RWPE1 (cell line): ENCODE data around the gene NTM.

Experiments
- CTCF ChIA-PET: fragments of 350-600 bp; sonication (Branson Sonifier 250); formaldehyde crosslinking; extraction: SDS; loops from one replicate; lab custom pipeline; 2021; lab: Yijun Ruan, JAX
- POLR2A ChIA-PET: fragments of 400-600 bp; formaldehyde crosslinking; extraction: SDS; loops from one replicate; lab custom pipeline; 2020; ENCODE audit warnings: antibody characterized with exemption; ENCODE audit not compliant: low non-redundant PET; lab: Yijun Ruan, JAX
- DNase-seq: peaks from one replicate; pipeline ENCODE4 v3.0.0; 2012; ENCODE audit warnings: low spot score
- H3K27ac ChIP-seq: fragments of 450-650 bp; 2 replicates; pipeline ENCODE4 v1.5.1; 2017
- TF ChIP-seq, protein P1 (sequence below): fragments of 450-650 bp; conservative IDR thresholded peaks from 2 replicates; pipeline ENCODE4 v1.5.1; 2017; ENCODE audit warnings: low read depth, mild to moderate bottlenecking

Gene NTM

DNA sequence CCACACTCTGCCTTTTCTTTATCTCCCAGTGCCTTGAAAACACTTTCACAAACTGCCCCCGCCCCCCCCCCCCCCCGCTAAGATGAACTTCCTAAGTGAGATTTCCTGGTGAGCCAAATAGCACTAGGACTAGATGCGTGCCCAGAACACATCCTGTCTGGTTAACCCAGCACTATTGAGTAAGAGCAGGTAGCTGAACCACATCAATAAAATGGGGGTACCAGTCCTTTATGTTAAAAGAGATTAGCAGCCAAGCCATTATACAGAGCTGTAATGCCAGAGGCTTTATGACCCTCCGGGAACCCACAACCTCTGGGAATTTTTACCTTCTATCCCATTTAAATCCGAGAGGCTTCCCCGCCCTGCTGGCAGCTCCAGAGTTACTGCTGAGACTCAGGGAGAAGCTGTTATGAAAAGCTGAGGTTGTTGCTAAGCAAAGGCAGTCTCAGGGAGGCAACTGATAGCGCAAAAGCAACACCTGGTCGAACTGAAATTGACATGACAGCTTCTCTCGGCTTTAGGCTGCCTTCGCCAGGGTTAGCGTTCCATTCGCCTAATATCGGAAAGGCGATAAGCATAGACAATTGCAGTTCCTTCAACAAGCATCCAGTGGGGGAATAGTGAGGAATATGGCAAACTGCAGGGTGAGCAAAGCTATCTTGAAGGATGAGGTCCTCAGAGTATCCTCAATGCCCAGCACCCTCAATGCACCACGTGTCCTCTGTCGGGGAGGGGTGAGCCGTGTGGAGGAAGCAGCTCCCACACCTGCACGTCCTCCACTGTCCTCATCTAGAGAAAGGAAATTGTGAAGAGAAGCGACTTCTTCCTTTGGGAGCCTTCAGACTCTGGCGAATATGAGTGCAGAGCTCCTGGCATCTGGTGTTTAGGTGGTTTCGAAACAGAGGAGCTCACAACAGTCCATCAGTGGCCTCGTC is 977.0 kb downstream of the NTM start:
- CTCF ChIA-PET, result no interaction called here
- POLR2A ChIA-PET, result no interaction called here
- TF ChIP-seq, protein P1, sequence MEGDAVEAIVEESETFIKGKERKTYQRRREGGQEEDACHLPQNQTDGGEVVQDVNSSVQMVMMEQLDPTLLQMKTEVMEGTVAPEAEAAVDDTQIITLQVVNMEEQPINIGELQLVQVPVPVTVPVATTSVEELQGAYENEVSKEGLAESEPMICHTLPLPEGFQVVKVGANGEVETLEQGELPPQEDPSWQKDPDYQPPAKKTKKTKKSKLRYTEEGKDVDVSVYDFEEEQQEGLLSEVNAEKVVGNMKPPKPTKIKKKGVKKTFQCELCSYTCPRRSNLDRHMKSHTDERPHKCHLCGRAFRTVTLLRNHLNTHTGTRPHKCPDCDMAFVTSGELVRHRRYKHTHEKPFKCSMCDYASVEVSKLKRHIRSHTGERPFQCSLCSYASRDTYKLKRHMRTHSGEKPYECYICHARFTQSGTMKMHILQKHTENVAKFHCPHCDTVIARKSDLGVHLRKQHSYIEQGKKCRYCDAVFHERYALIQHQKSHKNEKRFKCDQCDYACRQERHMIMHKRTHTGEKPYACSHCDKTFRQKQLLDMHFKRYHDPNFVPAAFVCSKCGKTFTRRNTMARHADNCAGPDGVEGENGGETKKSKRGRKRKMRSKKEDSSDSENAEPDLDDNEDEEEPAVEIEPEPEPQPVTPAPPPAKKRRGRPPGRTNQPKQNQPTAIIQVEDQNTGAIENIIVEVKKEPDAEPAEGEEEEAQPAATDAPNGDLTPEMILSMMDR, result no peak
- no peak overlapping the region for H3K27ac ChIP-seq
- DNase-seq, result no peak

DNA sequence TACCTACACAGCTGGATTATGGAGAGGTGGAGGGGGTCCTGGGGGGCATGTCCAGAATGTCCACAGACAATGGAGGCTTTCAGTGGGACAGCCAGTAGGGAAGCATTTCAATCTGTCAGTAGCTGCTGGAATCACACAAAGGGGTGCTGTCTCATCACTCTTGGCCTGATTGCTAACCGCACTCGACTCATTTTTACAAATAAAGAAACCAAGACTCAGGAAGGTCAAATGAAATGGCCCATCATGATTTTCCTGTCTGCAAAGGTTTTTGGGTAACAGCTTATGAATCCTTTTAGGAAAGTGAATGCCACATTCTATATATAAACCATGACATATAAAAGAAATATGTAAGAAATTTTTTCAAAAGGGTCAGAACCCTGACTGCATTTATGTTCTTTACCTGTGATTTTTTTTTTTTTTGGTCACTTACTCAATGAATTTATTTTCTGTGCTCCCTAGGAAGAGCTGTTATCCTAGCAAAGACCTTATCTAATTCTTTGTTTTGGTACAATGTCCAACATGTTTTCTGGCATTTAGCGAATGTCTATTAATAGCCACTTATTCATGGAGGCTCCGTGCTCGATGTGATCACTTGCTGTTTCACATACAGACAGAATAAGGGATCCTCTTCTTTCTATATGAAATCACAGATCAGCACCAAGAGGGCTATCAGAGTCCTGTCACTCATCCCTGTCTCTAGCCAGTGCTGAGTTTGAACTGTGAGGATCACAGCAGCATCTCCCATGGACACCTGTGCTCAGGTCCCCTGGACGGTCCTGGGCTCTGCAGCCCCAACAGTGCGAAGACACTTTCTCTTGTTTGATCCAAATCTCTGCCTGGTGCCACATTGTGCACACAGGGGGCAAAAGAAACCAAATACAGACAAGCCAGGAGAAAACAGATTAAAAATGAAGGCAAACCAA is 979.7 kb downstream of the NTM start:
- TF ChIP-seq, protein P1, result no peak
- DNase-seq, result no peak
- POLR2A ChIA-PET, result no interaction called here
- CTCF ChIA-PET, result no interaction called here
- H3K27ac ChIP-seq, result no peak overlapping the region

DNA sequence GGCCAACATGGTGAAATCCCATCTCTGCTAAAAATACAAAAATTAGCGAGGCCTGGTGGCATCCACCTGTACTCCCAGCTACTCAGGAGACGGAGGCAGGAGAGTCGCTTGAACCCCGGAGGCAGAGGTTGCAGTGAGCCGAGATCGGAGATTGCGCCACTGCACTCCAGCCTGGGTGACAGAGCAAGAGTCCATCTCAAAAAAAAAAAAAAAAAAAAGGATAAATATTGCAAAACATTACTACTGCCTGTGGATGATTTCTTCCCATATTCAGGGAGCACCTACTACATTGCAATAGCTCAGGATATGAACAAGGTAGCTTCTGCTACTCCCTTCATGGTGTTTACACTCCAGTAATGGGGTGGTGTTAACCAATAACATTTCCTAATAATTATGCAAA is 980.6 kb downstream of the NTM start:
- POLR2A ChIA-PET, result no interaction called here
- H3K27ac ChIP-seq, result no peak overlapping the region
- CTCF ChIA-PET, result no interaction called here
- TF ChIP-seq, protein P1, result no peak
- DNase-seq, result no peak

DNA sequence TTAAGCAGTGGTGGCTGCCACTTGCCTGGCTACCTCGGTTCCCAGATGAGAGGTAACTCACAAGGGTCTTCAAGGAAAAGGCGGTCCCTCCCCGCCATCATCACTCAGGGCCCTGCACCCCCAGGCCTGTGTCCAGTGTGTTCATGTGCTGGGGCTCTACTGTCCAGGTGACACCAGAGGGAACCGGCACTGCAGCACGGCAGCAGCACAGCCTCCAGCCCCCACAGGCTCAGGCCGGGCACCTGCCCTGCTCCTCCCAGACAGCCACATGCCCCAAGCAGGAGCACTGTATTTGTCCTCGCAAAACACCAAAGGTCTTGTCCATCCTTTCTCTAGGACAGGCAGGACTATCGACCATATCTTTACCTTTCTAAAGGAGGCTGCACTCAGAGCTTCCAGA is 982.1 kb downstream of the NTM start:
- POLR2A ChIA-PET, result no interaction called here
- DNase-seq, result no peak
- CTCF ChIA-PET, result no interaction called here
- no peak overlapping the region for H3K27ac ChIP-seq
- TF ChIP-seq, protein P1, result no peak

DNA sequence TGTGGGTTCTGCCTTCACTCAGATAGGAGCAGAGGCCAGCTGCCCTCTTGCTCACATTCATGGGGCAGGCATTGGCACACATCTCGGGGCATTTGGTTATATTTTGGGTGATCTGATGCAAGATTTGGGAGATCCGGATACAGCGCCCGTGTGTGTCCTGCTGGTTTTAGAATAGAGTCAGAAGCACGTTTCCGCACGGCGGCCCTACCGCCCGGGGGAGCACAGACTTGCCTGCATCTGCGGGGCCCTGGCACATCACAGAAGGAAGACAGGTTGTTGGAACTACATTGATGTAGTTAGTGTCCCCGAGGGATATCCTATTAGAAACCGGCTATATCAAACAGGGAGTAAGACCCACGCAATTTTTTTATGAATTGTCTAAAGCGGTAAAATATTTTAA is 982.8 kb downstream of the NTM start:
- CTCF ChIA-PET, result interaction anchor here (0.6 kb wide), 1 partner anchor 334 kb away, joined by 3 read pairs; no protein-coding TSS in a partner anchor
- POLR2A ChIA-PET, result no interaction called here
- no peak overlapping the region for H3K27ac ChIP-seq
- no peak for DNase-seq
- TF ChIP-seq, protein P1, result no peak
